ENCODE data around the gene KRTAP1-4. TPM values are rescaled to one million over a fixed set of nuclear protein-coding genes. Genes with fewer than 3 reads are reported as not detected.
"Not testable (repeated sequence)": the region's sequence is repeated elsewhere in the genome, so short reads cannot be mapped to it uniquely, and the experiment has no call there.

The KRTAP1-4 gene
- total RNA-seq, 3 donors from 2014 or later (not counting 1 experiment from before 2014, with no cell fraction given) = not detected

- 100% methylated on average over 1 of the region's 1 CpG for WGBS (ENCODE audit: insufficient coverage)
- no peaks in the 10 kb centered on the region for H3K4me1 ChIP-seq (ENCODE audit: control insufficient read depth, insufficient read depth, low read length)
These were observed 32.0 kb upstream of the KRTAP1-4 start for GRCh38 chr17:41061964-41062363.

GRCh38 chr17:41060052-41060604 lies 30.1 kb upstream of the KRTAP1-4 start, which contains the start of gene KRTAP2-3:
KRTAP2-3 (minus strand) TSS chr17:41060114; CDS start chr17:41060050, 64 bp downstream.
- H3K4me3 ChIP-seq (ENCODE audit: low read length) = no peak within 1 kb of the TSS
- Mint-ChIP-seq H3K36me3 (no peaks in the 10 kb centered on the region), H3K9me3 (peaks cover 2 to 3% of the 10 kb centered on the region in 2 donors), H3K4me3 (no peak within 1 kb of the TSS), H3K27ac (no peak within 1 kb of the TSS), H3K4me1 (no peaks in the 10 kb centered on the region), H3K27me3 (ENCODE audit: low read depth in 2 of 2) (peaks cover 14 to 44% of the 10 kb centered on the region in 2 donors)
- H3K4me1 ChIP-seq (ENCODE audit: control insufficient read depth, insufficient read depth, low read length) = no peaks in the 10 kb centered on the region
- no peaks in the 10 kb centered on the region for H3K36me3 ChIP-seq (ENCODE audit: control insufficient read depth, insufficient read depth, low read length)
- intact Hi-C loops (cut with micrococcal nuclease) = no loop called here
- DNase-seq (no peak), ATAC-seq (no peak)
- H3K27ac ChIP-seq (ENCODE audit: low read length) = no peak within 1 kb of the TSS
- TF ChIP-seq CTCF (IDR thresholded peaks at IDR 0.05) = no peak
- WGBS (ENCODE audit: insufficient coverage) = 75% methylated on average over 6 of the region's 6 CpGs
- H3K27me3 ChIP-seq (ENCODE audit: control insufficient read depth, insufficient read depth, low read length) = no peaks in the 10 kb centered on the region
- no peaks in the 10 kb centered on the region for H3K9me3 ChIP-seq (ENCODE audit: control insufficient read depth, insufficient read depth, low read length)

More at GRCh38 chr17:41061964-41062363, 32.0 kb upstream of the KRTAP1-4 start:
- peaks cover 2 to 3% of the 10 kb centered on the region in 2 donors for H3K9me3 Mint-ChIP-seq
- Histone ChIP-seq H3K36me3 (ENCODE audit: control insufficient read depth, insufficient read depth, low read length) (no peaks in the 10 kb centered on the region), H3K9me3 (ENCODE audit: control insufficient read depth, insufficient read depth, low read length) (no peaks in the 10 kb centered on the region), H3K4me3 (ENCODE audit: low read length) (no peak overlapping the region), H3K27me3 (ENCODE audit: control insufficient read depth, insufficient read depth, low read length) (no peaks in the 10 kb centered on the region), H3K27ac (ENCODE audit: low read length) (no peak overlapping the region)
- intact Hi-C loops (cut with micrococcal nuclease) = no loop called here
- H3K27ac Mint-ChIP-seq = no peak overlapping the region
- H3K4me1 Mint-ChIP-seq = no peaks in the 10 kb centered on the region
- H3K4me3 Mint-ChIP-seq = no peak overlapping the region
- H3K36me3 Mint-ChIP-seq = no peaks in the 10 kb centered on the region
- peaks cover 14 to 38% of the 10 kb centered on the region in 2 donors for H3K27me3 Mint-ChIP-seq (ENCODE audit: low read depth in 2 of 2)
- DNase-seq (no peak), ATAC-seq (no peak)
- no peak for TF ChIP-seq CTCF (IDR thresholded peaks at IDR 0.05)

- H3K27me3 Mint-ChIP-seq (ENCODE audit: low read depth in 2 of 2) = peaks cover 14 to 46% of the 10 kb centered on the region in 2 donors
- H3K27ac ChIP-seq (ENCODE audit: low read length); H3K27me3 ChIP-seq (ENCODE audit: control insufficient read depth, insufficient read depth, low read length); H3K36me3 Mint-ChIP-seq; H3K4me1 ChIP-seq (ENCODE audit: control insufficient read depth, insufficient read depth, low read length); H3K4me1 Mint-ChIP-seq; intact Hi-C loops (cut with micrococcal nuclease); ATAC-seq; DNase-seq; H3K9me3 Mint-ChIP-seq; H3K4me3 Mint-ChIP-seq; H3K36me3 ChIP-seq (ENCODE audit: control insufficient read depth, insufficient read depth, low read length); H3K9me3 ChIP-seq (ENCODE audit: control insufficient read depth, insufficient read depth, low read length); H3K4me3 ChIP-seq (ENCODE audit: low read length); H3K27ac Mint-ChIP-seq: not testable (repeated sequence)
- 59% methylated on average over 11 of the region's 31 CpGs for WGBS (ENCODE audit: insufficient coverage)
These were observed 29.5 kb upstream of the KRTAP1-4 start for GRCh38 chr17:41059276-41060051.

- Histone ChIP-seq H3K9me3 (ENCODE audit: control insufficient read depth, insufficient read depth, low read length) (no peaks in the 10 kb centered on the region), H3K4me3 (ENCODE audit: low read length) (no peak overlapping the region), H3K36me3 (ENCODE audit: control insufficient read depth, insufficient read depth, low read length) (no peaks in the 10 kb centered on the region), H3K4me1 (ENCODE audit: control insufficient read depth, insufficient read depth, low read length) (no peaks in the 10 kb centered on the region), H3K27me3 (ENCODE audit: control insufficient read depth, insufficient read depth, low read length) (no peaks in the 10 kb centered on the region), H3K27ac (ENCODE audit: low read length) (no peak overlapping the region)
- 100% methylated on average over 1 of the region's 5 CpGs for WGBS (ENCODE audit: insufficient coverage)
- DNase-seq = no peak
- no peak for ATAC-seq
- intact Hi-C loops (cut with micrococcal nuclease) = no loop called here
- H3K27ac Mint-ChIP-seq = no peak overlapping the region
- no peak for TF ChIP-seq CTCF (IDR thresholded peaks at IDR 0.05)
- peaks cover 2 to 3% of the 10 kb centered on the region in 2 donors for H3K9me3 Mint-ChIP-seq
- H3K27me3 Mint-ChIP-seq (ENCODE audit: low read depth in 2 of 2) = peaks cover 14 to 53% of the 10 kb centered on the region in 2 donors
- no peaks in the 10 kb centered on the region for H3K36me3 Mint-ChIP-seq
- H3K4me1 Mint-ChIP-seq = no peaks in the 10 kb centered on the region
- no peak overlapping the region for H3K4me3 Mint-ChIP-seq
These were observed 28.7 kb upstream of the KRTAP1-4 start for GRCh38 chr17:41058741-41059140.
